Activated CD4-positive, alpha-beta T cell treated with anti-CD3 and anti-CD28 coated beads for 48 hours (primary cell): ENCODE data around the gene TICRR.

Source experiments
- DNase-seq: peaks from one replicate; pipeline ENCODE4 v3.0.0-alpha.2; 2020

TICRR gene

GRCh38 chr15:89657686-89658200 is 82.5 kb downstream of the TICRR start:
- no peak for DNase-seq

GRCh38 chr15:89659295-89659694 is 84.0 kb downstream of the TICRR start:
- DNase-seq, result no peak

GRCh38 chr15:89660556-89660955 is 85.3 kb downstream of the TICRR start:
- DNase-seq, result no peak

- no peak for DNase-seq
These were observed 87.8 kb downstream of the TICRR start for GRCh38 chr15:89662893-89663626.

- no peak for DNase-seq
These were observed 89.4 kb downstream of the TICRR start for GRCh38 chr15:89664441-89665350.

GRCh38 chr15:89665449-89666181 is 90.3 kb downstream of the TICRR start:
- DNase-seq, result no peak

GRCh38 chr15:89666184-89666857 is 91.1 kb downstream of the TICRR start:
- DNase-seq, result no peak

- no peak for DNase-seq
These were observed 91.8 kb downstream of the TICRR start for GRCh38 chr15:89666858-89667705.

- DNase-seq, result no peak
These were observed 92.4 kb downstream of the TICRR start for GRCh38 chr15:89667706-89667960.

- no peak for DNase-seq
These were observed 92.9 kb downstream of the TICRR start for GRCh38 chr15:89668171-89668570.

- DNase-seq, result no peak
These were observed 94.1 kb downstream of the TICRR start for GRCh38 chr15:89669309-89669865.

- no peak for DNase-seq
These were observed 94.7 kb downstream of the TICRR start for GRCh38 chr15:89669941-89670340.

GRCh38 chr15:89670971-89671560 is 95.8 kb downstream of the TICRR start:
- no peak for DNase-seq

- no peak for DNase-seq
These were observed 96.4 kb downstream of the TICRR start for GRCh38 chr15:89671687-89672086.

- no peak for DNase-seq
These were observed 97.2 kb downstream of the TICRR start for GRCh38 chr15:89672221-89673164.

GRCh38 chr15:89673165-89673512 is 97.9 kb downstream of the TICRR start:
- peak; percentile 45 for DNase-seq

GRCh38 chr15:89674526-89674925 is 99.3 kb downstream of the TICRR start:
- DNase-seq, result no peak

GRCh38 chr15:89675606-89676005 is 100.3 kb downstream of the TICRR start:
- no peak for DNase-seq

- no peak for DNase-seq
These were observed 102.1 kb downstream of the TICRR start for GRCh38 chr15:89677381-89677780.
